ENCODE data around the gene TRIM3. TPM values are rescaled to one million over a fixed set of nuclear protein-coding genes. Genes with fewer than 3 reads are reported as not detected.

The TRIM3 gene
- polyA plus RNA-seq, 1 donor from 2014 or later = 81.7 TPM

DNA sequence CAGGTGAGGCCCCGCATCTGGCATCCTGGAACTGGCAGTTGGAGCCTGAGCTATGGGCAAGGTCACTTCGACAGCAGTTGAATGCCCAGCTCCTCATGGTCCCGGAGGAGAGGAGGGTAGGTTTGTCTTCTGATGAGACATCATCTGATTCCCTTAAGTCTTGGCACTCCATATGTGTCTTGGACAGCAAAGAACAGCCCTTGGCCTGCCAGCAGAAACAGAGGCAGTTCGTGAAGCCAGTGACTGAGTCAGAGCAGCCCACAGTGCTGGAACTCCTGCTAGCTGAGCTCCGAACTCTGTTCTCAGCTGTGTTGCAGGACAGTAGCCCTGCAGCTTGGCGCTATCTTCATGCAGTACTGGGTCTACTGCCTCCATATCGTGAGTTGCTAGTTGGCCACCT is 24.4 kb upstream of the TRIM3 start:
- H3K27ac ChIP-seq (ENCODE audit: low read length) = no peak overlapping the region
- H3K9me2 ChIP-seq (ENCODE audit: insufficient read depth, low read length) = no peaks in the 10 kb centered on the region
- no peak overlapping the region for H3K4me2 ChIP-seq (ENCODE audit: low read length)

DNA sequence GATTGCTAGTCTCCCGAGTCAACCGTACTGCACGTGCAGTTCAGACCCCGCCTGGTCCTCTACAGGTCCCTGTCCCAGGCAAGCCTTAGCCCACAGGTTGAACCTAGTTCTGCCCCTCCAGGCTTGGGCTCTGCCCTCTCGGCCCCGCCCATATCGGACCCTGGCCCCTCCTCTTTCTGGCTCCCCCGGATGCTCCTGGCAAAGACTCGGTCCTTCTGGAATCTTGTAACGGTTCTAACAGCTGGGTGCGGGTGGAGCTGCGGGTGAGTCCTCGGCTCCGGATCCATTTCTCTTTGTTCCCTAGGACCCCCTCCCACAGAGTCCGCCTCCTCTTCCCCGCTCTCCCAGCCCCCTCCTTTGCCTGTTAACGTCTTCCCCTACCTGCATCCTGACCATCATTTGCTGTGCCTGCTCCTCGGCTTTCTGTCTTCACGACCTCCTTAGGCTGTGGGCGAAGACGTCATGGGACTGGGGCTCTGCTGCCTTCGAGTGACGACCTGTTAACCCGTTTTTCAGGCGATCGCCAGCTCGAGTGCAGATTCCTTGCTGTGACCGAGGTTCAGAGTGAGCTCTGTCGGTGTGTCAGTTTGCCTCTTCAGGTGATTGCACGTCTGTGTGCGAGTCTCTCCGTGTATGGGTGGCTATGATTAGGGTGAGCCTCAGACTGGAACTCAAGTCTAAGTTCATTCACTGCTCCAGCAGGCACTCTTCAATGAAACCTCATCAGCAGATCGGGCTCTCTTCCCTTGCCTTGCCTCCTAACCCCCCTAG is 23.5 kb upstream of the TRIM3 start, which contains the start of gene DNHD1:
DNHD1 (plus strand) TSS at position 212 of the 771 bp plus-strand sequence. CDS start 936 bp downstream, outside the sequence.
- H3K36me3 ChIP-seq (ENCODE audit: insufficient read depth, low read length) = no peaks in the 10 kb centered on the region
- H3F3A ChIP-seq (ENCODE audit: insufficient read depth, low read length, poor library complexity, severe bottlenecking) = no peaks in the 10 kb centered on the region
- no peak within 1 kb of the TSS for H3K27ac ChIP-seq (ENCODE audit: low read length)
- H3K9ac ChIP-seq (ENCODE audit: low read length) = no peak within 1 kb of the TSS
- H4K20me1 ChIP-seq (ENCODE audit: insufficient read depth) = no peaks in the 10 kb centered on the region
- no peaks in the 10 kb centered on the region for H3K9me2 ChIP-seq (ENCODE audit: insufficient read depth, low read length)
- H3K4me3 ChIP-seq (ENCODE audit: low read length) = no peak within 1 kb of the TSS
- H3K9me3 ChIP-seq (ENCODE audit: low read length) = no peaks in the 10 kb centered on the region
- H3K27me3 ChIP-seq (ENCODE audit: insufficient read depth, low read depth, low read length) = no peaks in the 10 kb centered on the region
- no peak within 1 kb of the TSS for H2AFZ ChIP-seq (ENCODE audit: low read depth, low read length)
- no peaks in the 10 kb centered on the region for H3K79me2 ChIP-seq (replicated peaks; ENCODE audit: insufficient read depth, low read length)
- TF ChIP-seq TAF1 (IDR thresholded peaks at IDR 0.05; ENCODE audit: low read depth) = no peak
- TF ChIP-seq EP300 (conservative IDR thresholded peaks at IDR 0.05; ENCODE audit: poor library complexity, severe bottlenecking) = no peak
- TF ChIP-seq, protein P1, sequence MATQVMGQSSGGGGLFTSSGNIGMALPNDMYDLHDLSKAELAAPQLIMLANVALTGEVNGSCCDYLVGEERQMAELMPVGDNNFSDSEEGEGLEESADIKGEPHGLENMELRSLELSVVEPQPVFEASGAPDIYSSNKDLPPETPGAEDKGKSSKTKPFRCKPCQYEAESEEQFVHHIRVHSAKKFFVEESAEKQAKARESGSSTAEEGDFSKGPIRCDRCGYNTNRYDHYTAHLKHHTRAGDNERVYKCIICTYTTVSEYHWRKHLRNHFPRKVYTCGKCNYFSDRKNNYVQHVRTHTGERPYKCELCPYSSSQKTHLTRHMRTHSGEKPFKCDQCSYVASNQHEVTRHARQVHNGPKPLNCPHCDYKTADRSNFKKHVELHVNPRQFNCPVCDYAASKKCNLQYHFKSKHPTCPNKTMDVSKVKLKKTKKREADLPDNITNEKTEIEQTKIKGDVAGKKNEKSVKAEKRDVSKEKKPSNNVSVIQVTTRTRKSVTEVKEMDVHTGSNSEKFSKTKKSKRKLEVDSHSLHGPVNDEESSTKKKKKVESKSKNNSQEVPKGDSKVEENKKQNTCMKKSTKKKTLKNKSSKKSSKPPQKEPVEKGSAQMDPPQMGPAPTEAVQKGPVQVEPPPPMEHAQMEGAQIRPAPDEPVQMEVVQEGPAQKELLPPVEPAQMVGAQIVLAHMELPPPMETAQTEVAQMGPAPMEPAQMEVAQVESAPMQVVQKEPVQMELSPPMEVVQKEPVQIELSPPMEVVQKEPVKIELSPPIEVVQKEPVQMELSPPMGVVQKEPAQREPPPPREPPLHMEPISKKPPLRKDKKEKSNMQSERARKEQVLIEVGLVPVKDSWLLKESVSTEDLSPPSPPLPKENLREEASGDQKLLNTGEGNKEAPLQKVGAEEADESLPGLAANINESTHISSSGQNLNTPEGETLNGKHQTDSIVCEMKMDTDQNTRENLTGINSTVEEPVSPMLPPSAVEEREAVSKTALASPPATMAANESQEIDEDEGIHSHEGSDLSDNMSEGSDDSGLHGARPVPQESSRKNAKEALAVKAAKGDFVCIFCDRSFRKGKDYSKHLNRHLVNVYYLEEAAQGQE (IDR thresholded peaks at IDR 0.05; ENCODE audit: borderline replicate concordance) = no peak
- TF ChIP-seq POLR2AphosphoS5 (IDR thresholded peaks at IDR 0.05) = no peak
- TF ChIP-seq RAD21 (conservative IDR thresholded peaks at IDR 0.05) = no peak
- no peak within 1 kb of the TSS for H3K4me2 ChIP-seq (ENCODE audit: low read length)

More for the DNA sequence above, 24.4 kb upstream of the TRIM3 start:
- no peaks in the 10 kb centered on the region for H3K27me3 ChIP-seq (ENCODE audit: insufficient read depth, low read depth, low read length)
- no peaks in the 10 kb centered on the region for H3F3A ChIP-seq (ENCODE audit: insufficient read depth, low read length, poor library complexity, severe bottlenecking)
- no peak overlapping the region for H3K9ac ChIP-seq (ENCODE audit: low read length)
- H3K4me3 ChIP-seq (ENCODE audit: low read length) = no peak overlapping the region
- H3K79me2 ChIP-seq (replicated peaks; ENCODE audit: insufficient read depth, low read length) = no peaks in the 10 kb centered on the region
- H2AFZ ChIP-seq (ENCODE audit: low read depth, low read length) = no peak overlapping the region
- no peaks in the 10 kb centered on the region for H4K20me1 ChIP-seq (ENCODE audit: insufficient read depth)
- TF ChIP-seq EP300 (conservative IDR thresholded peaks at IDR 0.05; ENCODE audit: poor library complexity, severe bottlenecking) (no peak), TAF1 (IDR thresholded peaks at IDR 0.05; ENCODE audit: low read depth) (no peak), RAD21 (conservative IDR thresholded peaks at IDR 0.05) (no peak), MXI1 (conservative IDR thresholded peaks at IDR 0.05; ENCODE audit: poor library complexity, severe bottlenecking) (no peak), POLR2AphosphoS5 (IDR thresholded peaks at IDR 0.05) (no peak), SMC3 (conservative IDR thresholded peaks at IDR 0.05; ENCODE audit: poor library complexity) (no peak), EZH2 (IDR thresholded peaks at IDR 0.05; ENCODE audit: borderline replicate concordance, insufficient read depth, low read length, poor library complexity, severe bottlenecking) (no peak)
- TF ChIP-seq, protein P2, sequence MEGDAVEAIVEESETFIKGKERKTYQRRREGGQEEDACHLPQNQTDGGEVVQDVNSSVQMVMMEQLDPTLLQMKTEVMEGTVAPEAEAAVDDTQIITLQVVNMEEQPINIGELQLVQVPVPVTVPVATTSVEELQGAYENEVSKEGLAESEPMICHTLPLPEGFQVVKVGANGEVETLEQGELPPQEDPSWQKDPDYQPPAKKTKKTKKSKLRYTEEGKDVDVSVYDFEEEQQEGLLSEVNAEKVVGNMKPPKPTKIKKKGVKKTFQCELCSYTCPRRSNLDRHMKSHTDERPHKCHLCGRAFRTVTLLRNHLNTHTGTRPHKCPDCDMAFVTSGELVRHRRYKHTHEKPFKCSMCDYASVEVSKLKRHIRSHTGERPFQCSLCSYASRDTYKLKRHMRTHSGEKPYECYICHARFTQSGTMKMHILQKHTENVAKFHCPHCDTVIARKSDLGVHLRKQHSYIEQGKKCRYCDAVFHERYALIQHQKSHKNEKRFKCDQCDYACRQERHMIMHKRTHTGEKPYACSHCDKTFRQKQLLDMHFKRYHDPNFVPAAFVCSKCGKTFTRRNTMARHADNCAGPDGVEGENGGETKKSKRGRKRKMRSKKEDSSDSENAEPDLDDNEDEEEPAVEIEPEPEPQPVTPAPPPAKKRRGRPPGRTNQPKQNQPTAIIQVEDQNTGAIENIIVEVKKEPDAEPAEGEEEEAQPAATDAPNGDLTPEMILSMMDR (IDR thresholded peaks at IDR 0.05; ENCODE audit: poor library complexity, severe bottlenecking) = no peak
- TF ChIP-seq, protein P1 (IDR thresholded peaks at IDR 0.05; ENCODE audit: borderline replicate concordance) = no peak
- no peaks in the 10 kb centered on the region for H3K36me3 ChIP-seq (ENCODE audit: insufficient read depth, low read length)
- no peaks in the 10 kb centered on the region for H3K9me3 ChIP-seq (ENCODE audit: low read length)
